PC-9 (cell line): Measurements from ENCODE around the gene ANKFY1.

ENCODE experiments used
- CTCF ChIP-seq: fragments of 200-600 bp; sonication (generic); conservative IDR thresholded peaks from 2 replicates; pipeline ENCODE4 v1.6.1; 2017; ENCODE audit warnings: mixed run types, antibody characterized with exemption, mild to moderate bottlenecking, moderate library complexity
- EZH2 ChIP-seq: fragments of 200-600 bp; sonication (generic); IDR thresholded peaks from 2 replicates; pipeline ENCODE4 v1.8.0; 2017; ENCODE audit warnings: antibody characterized with exemption, low read depth

GRCh38 chr17:4159761-4160160 lies 104.0 kb downstream of the ANKFY1 start:
- TF ChIP-seq EZH2 (no peak), CTCF (no peak)
